Embryonic facial prominence (tissue), 1 donor: ENCODE measurements around the gene ARHGAP28.

Experiments used
- DNase-seq: peaks from one replicate; pipeline ENCODE4 v3.0.0-alpha.2; 2016; ENCODE audit errors: extremely low spot score

The ARHGAP28 gene

DNA sequence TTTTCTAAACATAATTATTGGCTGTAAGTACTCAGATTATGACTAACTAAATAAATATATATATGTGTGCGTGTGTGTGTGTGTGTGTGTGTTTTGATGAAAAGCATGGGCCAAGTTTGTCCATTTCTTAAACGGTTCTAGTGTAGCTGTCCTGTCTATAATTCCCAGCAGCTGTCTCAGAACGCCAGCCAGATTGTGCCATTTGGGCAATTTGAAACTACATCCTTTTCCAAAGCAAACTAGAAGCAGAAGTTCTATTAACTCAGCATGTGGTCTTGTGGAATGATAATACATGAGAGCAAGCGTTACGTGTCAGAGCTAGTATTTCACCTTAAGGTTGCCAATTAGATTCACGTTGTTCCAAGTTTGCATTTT lies 1.7 kb downstream of the ARHGAP28 start:
- DNase-seq: peak; percentile 74

DNA sequence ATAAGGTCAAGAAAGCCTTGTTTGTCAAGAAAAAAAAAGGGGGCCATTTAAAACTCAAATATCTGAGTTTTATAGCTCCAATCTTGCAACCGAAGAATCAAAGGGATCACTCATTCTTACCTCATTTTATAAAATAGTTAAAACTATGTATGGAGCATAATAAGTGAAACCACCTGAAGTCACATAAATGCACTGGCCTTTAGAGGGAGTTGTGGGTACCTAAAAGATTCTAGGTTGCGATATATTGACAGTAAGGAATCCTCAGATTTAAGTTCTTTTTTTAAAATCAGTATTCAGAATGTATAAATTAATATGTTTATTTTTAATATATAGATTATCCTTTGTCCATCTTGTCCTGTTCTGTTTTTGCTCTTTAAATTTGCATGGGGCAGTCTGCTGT lies 3.4 kb downstream of the ARHGAP28 start:
- no peak for DNase-seq

DNA sequence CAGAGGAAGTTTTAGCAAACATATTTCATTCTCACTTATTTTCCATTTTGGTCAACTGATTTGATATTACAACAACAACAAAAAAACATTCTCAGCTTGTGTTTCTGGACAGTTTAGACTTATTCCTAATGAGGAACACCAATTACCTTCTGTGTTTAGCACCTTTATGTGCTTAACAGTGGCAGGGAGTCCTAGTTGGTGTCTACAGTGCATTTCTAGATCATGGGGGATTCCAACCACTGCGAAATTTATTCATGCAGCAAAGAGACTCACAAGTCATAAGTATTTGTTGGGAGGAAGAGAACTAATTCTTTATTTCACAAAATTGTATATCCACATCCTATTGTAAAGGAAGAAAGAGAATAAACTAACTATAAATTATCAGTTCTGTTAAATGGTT lies 4.2 kb downstream of the ARHGAP28 start:
- DNase-seq: no peak

DNA sequence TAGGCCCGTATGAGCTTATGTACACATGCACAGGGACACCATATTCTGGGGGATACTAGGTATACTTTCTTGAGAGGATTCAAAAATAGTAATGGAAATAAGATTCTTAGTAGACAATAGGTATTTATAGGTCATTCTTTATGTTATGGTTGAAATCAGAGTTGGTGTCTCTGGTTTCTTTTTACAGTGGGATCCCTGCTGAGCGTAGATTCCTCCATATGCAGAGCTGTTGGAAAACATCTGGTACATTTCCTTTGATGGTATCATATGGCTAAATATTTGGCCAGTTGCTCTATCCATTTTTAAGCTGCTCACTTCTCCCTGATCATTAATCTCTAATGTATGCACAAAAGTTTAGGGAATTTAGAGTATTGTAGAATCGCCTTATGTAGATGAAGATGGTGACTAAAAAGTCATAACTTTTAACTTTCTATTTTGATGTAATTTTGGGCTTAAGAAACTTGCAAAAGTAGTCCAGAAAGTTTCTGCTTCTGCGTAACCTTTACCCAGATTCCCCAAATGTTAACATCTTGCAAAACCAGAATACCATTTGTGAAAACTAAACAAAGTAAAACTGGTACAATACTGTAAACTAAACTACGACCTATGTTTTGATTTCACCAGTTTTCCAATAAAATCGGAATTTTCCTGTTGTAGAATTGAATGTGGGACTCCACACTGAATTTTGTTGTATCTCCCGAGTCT lies 5.4 kb downstream of the ARHGAP28 start:
- DNase-seq: no peak

DNA sequence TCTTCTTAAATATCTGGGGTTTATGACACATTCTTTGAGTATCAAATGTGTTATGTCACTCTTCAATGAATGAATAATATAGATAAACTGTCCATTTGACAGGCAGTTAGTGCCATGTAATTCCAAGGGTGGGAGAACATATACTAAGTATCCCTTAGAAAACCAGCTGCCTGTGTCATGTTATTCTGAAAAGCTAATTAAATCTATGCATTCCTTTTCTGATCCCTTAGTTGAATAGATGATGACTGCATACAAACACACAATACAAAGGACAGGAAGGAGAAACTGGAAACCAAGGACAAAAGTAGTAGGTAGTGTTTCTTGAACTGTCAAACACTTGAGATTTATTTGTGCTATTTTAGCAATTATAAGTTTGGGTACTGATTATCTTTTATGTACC lies 8.3 kb downstream of the ARHGAP28 start:
- no peak for DNase-seq

DNA sequence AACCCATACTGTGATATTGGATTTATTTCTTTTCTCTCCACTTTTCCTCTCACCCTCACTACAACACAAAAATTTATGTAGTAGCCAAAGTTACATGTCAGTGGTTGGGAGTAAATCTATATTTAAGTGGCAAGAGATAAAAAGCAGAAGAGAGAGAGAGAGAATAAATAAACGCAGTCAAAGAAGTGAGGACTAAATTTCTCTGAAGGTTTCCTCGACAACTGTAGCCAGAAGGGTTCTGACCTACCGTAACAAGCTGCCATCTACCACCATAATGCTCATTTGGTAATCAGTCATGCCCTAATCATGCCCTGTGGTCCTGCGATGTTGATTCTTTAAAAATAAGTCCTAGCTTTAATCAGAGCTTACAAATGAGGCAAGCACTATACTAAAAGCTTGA lies 9.1 kb downstream of the ARHGAP28 start:
- DNase-seq: no peak

DNA sequence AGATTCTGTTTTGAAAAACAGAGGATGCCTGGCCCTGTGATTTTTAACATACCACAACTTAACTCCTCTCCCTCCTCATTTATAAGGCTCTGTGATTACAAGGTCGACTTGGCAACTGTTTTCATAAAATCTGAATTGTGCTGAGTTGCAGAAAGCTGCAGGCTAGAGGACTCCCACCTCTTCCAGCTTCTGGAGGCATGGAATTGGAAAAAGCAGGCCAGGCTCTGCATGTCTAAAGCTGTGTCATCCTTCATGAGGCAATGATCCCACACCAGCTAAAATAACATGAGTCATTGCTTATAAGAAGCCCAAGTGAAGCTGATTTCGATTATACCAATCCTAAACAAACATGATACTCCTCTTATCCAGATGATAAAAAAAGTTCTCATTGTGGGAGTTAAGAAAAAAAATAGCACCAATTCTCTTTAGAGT lies 11.7 kb downstream of the ARHGAP28 start:
- DNase-seq: peak; percentile 49

DNA sequence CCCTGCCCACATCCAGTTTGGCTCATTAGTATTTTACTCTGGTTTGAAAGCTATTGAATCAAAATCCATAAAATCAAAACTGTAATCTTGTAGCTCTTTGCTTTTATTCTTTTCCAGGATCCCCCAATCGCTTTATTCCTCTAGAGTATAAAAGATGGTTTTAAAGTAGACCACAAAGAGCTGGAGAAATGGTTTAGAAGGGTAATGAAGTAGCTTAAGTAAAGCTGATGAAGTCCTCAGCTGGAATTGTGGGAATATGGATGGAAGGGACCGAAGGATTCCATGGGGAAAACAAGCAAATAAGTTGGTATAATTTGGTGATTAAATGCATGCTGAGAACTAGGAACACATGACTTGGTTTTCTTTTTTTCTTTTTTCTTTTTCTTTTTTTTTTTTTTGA lies 12.3 kb downstream of the ARHGAP28 start:
- DNase-seq: no peak

DNA sequence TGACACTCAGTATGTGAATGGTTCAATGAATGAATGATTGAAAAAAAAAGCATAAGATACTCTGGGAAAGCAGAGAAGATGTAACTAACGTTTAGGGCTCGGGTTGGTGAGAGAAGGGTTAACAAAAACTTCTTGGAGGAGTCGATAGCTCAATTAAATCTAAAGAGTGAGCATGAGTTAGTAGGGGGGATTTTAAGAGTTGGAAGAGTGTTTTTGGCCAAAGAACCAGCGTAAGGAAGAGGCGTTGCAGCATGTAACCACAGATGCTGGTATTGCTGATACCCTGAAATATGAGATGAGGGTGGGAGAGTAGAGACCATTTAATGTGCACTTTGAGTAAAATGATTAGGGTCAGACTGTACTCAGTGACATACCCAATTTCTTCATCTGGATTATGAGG lies 14.5 kb downstream of the ARHGAP28 start:
- DNase-seq: no peak

DNA sequence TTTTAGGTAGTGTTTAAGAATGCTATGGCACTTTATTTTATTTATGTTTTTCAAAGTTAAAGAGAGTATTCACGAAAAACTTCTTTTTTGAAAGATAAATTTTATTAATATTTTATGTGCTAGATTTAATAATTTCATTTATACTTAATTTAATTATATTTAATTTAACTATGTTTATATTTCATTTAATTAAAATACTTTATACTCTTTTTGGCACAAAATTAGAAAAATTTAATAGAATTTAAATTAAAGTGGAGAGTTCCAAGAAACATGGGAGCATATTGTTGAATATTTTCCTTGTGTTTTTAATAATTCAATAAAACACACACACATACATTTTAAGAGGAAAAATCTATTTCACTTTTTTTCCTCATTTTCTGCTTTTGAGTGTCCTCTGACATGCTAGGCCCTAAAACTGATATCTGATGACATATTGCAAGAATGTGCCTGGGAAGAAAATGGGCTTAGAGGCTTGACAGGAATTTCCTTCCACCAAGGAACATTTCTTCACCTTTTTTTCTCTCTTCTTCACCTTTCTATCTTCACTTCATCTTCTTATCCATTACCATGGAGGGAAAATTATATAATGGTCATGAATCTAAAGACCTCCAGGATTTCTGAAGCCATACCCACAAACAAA lies 15.4 kb downstream of the ARHGAP28 start:
- no peak for DNase-seq

DNA sequence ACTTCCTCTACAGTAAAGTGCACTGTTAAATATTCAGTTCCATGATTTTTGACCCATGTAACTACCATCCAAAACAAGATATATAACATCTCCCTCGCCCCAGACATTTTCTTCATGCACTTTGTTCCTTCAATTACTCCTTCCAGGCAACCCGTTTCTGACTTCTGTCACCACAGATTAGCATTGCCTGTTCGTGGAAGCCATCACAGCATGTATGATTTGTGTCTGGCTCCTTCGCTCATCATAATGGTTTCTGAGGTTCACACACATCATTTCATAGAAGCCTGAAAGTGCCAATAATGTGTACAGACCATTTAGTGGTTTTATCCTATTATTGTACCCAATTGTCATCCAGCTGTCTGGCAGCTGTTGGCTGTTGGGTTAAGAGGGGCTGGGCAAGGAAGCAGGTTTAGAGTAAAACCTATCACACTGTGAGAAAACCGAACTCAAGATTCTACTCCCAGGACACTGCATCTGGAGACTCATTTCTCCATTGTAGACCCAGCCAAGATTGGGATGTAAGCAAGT lies 16.1 kb downstream of the ARHGAP28 start:
- no peak for DNase-seq

DNA sequence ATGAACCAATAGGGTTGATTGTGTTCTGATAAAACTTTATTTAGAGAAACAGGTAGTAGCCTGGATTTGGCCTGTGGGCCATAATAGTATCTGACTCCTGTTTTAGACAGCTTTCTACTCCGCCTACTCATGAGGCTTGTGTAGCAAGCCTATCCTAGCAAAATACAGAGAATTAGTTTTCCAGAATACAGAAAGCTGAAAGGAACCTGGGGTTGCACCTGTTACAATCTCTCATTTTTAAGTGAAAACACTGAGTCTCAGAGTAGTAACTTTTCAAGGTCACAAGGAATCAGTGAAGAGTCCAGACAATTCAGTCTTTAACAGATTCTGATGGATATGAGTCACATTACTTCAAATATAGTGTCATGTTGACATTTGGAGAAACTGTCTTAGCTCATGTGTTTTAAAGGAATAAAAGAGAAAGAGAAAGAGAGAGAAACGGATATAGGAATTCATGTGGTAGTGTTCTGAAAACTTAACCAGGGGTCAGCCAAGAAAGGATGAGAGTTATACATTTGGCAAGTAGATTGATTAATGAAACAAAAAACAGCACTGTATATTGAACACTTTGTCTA lies 17.0 kb downstream of the ARHGAP28 start:
- DNase-seq: no peak

DNA sequence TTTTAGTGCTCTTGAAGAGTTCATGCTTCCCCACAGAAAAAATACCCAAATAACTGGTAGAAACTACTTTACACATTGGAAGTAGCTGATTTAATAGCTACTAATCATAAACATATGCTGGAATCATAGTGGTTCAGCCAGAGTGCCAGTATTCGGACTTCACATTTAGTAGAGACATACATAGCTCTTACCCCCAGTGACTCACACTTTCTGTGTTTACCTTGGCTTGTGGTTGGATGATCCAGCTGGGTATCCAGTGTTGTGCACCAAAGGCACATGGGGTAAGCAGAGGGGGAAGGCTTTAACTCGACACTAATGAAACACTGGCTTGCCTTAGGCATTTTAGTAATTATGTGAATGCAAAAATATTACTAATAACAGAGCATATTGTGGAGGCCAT lies 18.1 kb downstream of the ARHGAP28 start:
- DNase-seq: no peak

DNA sequence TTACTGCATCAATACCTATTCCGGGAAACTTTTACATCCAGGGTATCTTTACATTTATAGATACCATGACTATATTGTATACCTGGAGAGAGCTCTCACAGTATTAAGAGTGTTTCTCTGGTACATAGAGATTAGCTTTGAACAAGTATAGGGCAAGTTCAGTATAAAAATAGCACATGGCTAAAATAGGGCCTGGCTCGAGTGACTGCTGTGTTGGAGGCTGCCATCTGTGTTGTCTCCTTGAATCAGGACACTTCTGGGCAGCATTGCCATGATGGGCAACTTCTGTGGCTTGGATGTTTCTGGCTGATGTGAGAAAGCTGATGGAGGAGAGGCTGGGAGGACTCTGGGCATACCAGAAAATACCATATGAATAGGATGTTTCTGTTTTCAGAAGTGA lies 18.7 kb downstream of the ARHGAP28 start:
- DNase-seq: no peak

DNA sequence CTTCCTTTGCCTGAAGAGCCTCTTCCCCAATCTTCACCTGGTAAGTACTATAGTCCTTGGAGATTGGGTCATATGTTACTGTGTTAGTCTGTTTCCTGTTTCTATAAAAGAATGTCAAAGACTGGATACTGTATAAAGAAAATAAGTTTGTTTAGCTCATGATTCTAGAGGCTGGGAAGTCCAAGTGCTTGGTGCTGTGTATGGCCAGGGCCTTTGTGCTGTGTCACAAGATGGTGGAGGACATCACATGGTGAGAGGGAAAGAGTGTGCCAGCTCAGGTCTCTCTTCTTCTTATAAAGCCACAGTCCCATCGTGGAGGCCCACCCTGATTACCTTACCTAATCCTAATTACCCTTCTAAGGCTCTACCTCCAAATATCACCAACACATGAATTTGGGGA lies 20.9 kb downstream of the ARHGAP28 start:
- DNase-seq: no peak

DNA sequence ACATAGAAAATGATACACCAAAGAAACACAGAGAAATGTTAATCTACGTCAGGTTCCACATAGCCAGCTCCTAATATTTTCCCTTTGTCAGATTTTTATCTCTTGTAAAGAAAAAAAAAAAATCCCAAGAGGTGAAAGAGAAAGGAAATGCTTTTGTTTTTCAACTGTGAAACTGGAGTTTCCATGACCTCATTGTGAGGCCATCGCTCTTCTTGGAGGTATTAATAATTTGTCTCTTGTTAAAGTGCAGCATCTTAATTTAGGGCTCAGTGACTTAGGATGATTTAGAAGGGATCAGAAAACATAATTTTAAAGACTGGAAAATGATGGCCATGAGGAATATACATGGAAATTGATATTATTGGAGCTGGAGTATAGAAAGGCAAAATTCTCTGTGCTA lies 21.7 kb downstream of the ARHGAP28 start:
- DNase-seq: no peak

DNA sequence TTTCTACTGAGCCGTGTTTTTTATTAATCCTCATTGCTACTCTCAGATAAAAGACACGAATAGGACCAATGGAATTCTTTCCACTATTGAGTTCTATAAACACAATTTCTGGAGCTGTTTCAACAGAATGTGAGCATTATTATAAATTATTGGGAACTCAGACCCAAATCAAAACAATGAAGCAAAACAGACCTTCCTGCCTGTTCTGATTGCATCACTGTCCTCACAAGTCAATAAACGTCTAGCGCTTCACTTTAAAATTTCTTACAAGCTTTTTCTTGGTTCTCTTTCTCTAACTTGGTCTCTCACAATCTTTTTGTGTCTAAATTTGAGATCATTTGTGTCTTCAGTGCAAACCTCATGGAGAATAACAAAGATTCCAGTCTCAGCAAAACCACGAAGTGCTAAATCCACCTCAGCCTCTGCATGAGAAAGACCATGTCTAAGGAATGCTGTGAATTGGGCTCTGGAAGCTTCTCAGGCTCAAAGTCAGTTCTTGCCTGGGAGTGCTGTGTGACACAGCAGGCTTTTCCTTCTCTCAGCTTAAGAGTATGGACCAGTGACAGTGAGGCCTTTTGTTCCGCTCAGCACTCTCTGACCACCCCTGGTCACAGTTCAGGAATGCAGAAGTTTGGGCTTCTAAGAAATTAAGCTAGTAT lies 22.8 kb downstream of the ARHGAP28 start:
- no peak for DNase-seq

DNA sequence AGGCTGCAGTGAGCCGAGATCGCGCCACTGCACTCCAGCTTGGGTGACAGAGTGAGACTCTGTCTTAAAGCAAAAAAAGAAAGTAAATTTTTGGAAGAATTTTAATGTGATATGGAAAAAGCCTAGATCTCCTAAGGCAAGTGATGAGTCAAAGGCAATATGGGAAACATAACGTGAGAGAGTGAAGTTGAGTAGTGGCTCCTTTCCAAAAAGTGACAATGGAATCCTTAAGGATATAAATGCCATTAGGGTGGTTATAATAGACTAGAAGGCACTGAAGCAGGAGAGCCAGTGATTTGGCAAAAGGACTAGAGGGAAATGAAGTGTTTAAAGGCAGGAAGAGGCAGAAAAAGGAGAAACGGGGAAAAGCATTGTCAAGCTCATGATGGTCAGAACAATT lies 25.6 kb downstream of the ARHGAP28 start:
- no peak for DNase-seq

DNA sequence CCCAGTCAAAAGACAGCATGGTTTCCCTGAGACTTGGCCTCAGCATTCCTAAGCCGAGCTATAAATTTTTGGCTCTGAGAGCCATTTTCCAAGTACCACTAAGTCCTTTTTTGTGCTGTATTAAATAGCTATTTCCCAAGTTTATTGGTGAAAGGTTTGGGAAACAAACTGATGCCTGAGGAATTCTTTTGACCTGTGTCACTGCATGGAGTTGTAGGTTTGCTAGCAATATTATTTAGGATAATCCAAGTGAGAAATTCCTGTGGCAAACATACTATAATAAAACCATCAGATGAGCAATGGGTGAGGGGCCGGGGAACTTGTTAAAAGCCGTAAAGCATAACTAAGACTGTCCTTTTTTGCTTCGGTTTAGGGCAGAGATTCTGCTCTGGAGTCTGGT lies 28.4 kb downstream of the ARHGAP28 start:
- DNase-seq: no peak

DNA sequence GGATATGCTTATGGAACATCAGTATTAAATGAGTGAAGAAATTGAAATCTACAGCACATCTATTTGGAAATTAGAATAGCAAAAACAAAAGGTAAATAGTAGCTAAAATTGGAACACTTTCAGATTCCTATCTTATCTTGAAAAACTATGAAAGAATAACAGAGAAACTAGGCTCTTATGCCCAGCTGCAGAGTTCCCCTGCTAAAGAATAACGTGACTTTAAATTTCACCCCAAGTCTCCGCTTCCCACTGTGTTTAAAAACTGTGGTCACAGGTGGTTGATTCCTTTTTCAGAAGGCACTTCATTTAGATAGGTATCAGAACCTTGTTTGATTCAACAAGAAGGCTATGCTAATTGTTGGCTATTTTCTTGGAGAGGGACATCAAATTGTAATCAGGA lies 30.1 kb downstream of the ARHGAP28 start:
- no peak for DNase-seq

DNA sequence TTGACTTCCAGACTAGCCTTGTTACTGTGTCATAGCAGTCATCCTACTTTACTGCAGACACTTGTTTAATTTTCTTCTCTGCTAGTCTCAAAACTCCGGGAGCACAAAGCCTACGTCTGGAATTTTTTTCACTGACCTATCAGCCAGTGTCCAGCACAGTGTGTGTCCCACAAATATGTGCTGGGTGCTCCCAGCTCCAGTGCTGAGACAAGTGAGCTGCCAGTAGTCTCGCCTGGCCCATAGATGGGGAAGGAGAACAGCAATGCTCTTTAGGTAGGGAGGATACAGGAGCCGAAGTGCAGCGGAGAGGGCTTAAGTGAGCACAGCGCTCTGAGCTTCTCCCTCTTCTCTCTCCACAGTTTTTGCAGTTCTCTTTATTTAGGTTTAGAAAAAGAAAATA lies 34.0 kb downstream of the ARHGAP28 start:
- no peak for DNase-seq

DNA sequence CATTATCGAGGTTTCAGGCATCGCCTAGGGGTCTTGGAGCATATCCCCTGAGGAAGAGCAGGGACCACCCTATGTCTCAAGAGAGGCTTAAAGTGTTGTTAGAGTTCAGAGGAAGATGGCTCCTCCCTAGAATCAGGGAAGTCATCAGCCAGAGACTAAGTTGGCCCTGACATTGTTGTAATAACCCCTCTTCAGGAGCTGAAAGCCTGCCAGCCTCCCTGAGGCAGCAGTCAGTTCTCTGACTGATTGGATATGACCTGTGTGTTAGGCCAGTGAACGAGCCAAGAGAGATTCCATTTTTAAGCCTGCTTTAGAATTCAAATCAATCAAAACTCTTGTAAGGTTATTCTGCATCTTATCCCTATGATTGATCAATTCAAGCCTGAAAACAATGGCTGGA lies 34.9 kb downstream of the ARHGAP28 start:
- DNase-seq: no peak

DNA sequence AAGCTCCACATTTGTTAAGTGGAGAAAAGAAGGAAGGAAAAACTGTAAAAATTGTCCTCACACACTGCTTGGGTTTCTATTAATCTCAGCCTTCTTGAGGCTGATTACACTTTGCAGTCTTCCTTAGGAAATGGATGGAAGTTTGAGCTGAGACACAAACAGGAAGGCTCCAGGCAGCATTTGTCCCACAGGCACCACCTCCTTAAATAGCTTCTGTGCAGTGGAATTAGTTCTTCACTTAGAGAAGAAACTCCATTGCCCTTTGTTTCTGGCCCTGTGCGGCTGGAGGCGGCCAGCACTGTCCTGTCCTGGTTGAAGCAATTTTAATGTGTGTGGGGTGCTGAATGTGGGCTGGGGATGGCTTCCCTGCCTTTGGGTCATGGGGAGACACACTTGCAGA lies 44.3 kb downstream of the ARHGAP28 start:
- DNase-seq: no peak
